Right lobe of liver (tissue), 6 donors: ENCODE data around the gene CYSLTR2. TPM values are rescaled to one million over a fixed set of nuclear protein-coding genes. Genes with fewer than 3 reads are reported as not detected.

Experiments used
- ATAC-seq, 4 donors: fragments of 200-7000 bp; cut with Tn5 transposase; one replicate each; pipeline ENCODE4 v1.9.1; 2020; ENCODE audit warnings: mild to moderate bottlenecking in 4 of 4, moderate library complexity in 4 of 4
- DNase-seq, 3 donors: peaks; one replicate each; pipeline ENCODE4 v3.0.0-alpha.2; 2020
- H3K27ac ChIP-seq, 3 donors: fragments of 200-600 bp; one replicate each; pipeline ENCODE4 v1.8.0; 2022
- H3K27me3 ChIP-seq, 2 donors: fragments of 200-600 bp; one replicate each; pipeline ENCODE4 v1.8.0; 2022
- H3K36me3 ChIP-seq, 4 donors: fragments of 200-600 bp; sonication (generic) in 1 of 4; one replicate each; pipeline versions ENCODE4 v1.5.1 to v1.8.0; 2017 to 2022; ENCODE audit warnings: control low read depth in 1 of 4
- H3K4me1 ChIP-seq, 4 donors: fragments of 200-600 bp; sonication (generic) in 1 of 4; one replicate each; pipeline versions ENCODE4 v1.5.1 to v1.8.0; 2017 to 2022; ENCODE audit warnings: control low read depth in 1 of 4
- H3K4me3 ChIP-seq, 3 donors: fragments of 200-600 bp; one replicate each; pipeline ENCODE4 v1.8.0; 2022
- H3K9me3 ChIP-seq, 4 donors: fragments of 200-600 bp; sonication (generic) in 1 of 4; one replicate each; pipeline versions ENCODE4 v1.5.1 to v1.8.0; 2017 to 2022; ENCODE audit warnings: control low read depth in 1 of 4
- POLR2A ChIP-seq: fragments of 450-650 bp; IDR thresholded peaks from one replicate; pipeline ENCODE4 v1.6.1; 2017; ENCODE audit warnings: antibody characterized with exemption, mild to moderate bottlenecking
- WGBS: methylation state at CpG from one replicate; pipeline ENCODE4 v1.1.6; 2018; ENCODE audit warnings: low coverage, low lambda C conversion rate; ENCODE audit not compliant: insufficient coverage; ENCODE audit errors: missing lambda C conversion rate; 5-methylcytosine and 5-hydroxymethylcytosine counted together
- intact Hi-C, 2 donors: fragments of 100-400 bp; cut with DNase I; formaldehyde crosslinking; loops; one replicate each; pipeline versions ENCODE4 v1.11.2 to v1.14.1; 2022
- total RNA-seq, 6 experiments: library from RNA; depleted of rRNA in 2 of 6; stranded (reverse); fragments of >200 nt in 2 of 6; fragmentation: NEBNext Ultra II Directional in 3 of 6; extraction: Animal tissue kit (Norgen Biotek cat#: 25700) in 3 of 6; gene quantifications; one replicate each; pipeline versions ENCODE4 v1.1.0 to v1.2.4, GENCODE V29; 2016 to 2023
- TF ChIP-seq, protein P1 (sequence below), 4 donors: fragments of 200-600 bp in 3 of 4; fragments of 450-650 bp in 1 of 4; IDR thresholded peaks; one replicate each; pipeline versions ENCODE4 v1.5.1 to v1.8.0; 2016 to 2022; ENCODE audit warnings: antibody characterized with exemption in 4 of 4, mild to moderate bottlenecking in 2 of 4
- donor health status: DM: no; HTN: yes; CAD: no.
- donor health status: DM: no; HTN: no; CAD: no.
- donor health status: DM: no; HTN: no; CAD: no.
- donor health status: DM: no; HTN: yes; CAD: no.
- donor health status: DM: no; HTN: yes; CAD: no.

Gene CYSLTR2
- total RNA-seq, 6 experiments from 2014 or later: 0.06 to 0.93 (median 0.14) TPM

DNA sequence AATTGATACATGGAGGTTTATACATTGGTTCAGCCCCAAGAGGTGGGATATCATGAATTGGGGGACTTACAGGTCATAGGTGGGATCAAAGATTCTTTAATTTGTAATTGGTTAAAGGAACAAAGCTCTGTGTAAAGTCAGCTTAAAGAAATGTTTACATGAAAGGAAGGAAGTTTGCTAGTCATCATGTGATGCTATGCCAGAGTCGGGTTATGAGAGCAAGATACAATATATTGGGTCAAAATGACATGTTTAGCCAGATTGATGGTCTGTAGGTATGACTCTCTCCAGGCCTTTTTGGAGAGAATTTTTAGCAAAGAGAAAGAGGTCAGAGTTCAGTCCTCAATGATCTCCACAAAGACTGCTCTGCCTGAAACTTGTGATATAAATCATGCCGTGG, 5.3 kb upstream of the CYSLTR2 start:
- Histone ChIP-seq H3K27me3 (no peaks in the 10 kb centered on the region), H3K9me3 (no peaks in the 10 kb centered on the region), H3K27ac (no peak overlapping the region), H3K4me1 (no peaks in the 10 kb centered on the region), H3K4me3 (no peak overlapping the region), H3K36me3 (no peaks in the 10 kb centered on the region)
- no peak for TF ChIP-seq POLR2A
- TF ChIP-seq, protein P1, sequence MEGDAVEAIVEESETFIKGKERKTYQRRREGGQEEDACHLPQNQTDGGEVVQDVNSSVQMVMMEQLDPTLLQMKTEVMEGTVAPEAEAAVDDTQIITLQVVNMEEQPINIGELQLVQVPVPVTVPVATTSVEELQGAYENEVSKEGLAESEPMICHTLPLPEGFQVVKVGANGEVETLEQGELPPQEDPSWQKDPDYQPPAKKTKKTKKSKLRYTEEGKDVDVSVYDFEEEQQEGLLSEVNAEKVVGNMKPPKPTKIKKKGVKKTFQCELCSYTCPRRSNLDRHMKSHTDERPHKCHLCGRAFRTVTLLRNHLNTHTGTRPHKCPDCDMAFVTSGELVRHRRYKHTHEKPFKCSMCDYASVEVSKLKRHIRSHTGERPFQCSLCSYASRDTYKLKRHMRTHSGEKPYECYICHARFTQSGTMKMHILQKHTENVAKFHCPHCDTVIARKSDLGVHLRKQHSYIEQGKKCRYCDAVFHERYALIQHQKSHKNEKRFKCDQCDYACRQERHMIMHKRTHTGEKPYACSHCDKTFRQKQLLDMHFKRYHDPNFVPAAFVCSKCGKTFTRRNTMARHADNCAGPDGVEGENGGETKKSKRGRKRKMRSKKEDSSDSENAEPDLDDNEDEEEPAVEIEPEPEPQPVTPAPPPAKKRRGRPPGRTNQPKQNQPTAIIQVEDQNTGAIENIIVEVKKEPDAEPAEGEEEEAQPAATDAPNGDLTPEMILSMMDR (IDR thresholded peaks at IDR 0.05): no peak
- intact Hi-C loops: no loop called here
- WGBS: 36% methylated on average over 1 of the region's 2 CpGs
- ATAC-seq: no peak
- DNase-seq: no peak

DNA sequence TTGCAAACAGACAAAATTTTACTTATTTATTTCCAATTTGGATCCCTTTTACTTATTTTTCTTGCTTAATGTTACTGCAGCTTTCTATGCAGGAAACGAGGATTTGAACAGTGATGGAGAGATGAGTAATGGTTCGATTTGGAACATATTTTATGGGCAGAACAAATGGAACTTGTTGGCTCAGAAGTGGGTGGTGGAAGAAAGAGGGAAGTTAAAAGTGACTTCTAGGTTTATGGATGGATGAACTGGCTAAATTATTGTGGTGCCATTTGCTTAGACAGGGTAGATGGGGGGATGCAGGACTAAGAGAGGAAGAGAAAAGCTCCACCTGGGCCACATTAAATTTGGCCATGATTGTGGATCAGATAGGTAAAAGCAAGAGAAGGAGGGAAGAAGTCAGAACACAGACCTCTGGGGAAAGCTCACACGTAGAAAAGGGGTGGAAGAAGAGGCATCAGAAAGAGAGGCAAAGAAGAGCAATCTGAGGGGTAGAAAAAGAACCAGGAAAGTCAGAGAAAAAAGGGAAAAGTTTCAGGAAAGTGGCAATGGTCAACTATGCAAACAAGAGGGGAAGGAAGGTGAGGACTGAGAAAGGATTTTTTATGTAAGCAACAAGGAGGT, 768 bp upstream of the CYSLTR2 start:
- 52% methylated on average over 3 of the region's 3 CpGs for WGBS
- no peak for ATAC-seq

DNA sequence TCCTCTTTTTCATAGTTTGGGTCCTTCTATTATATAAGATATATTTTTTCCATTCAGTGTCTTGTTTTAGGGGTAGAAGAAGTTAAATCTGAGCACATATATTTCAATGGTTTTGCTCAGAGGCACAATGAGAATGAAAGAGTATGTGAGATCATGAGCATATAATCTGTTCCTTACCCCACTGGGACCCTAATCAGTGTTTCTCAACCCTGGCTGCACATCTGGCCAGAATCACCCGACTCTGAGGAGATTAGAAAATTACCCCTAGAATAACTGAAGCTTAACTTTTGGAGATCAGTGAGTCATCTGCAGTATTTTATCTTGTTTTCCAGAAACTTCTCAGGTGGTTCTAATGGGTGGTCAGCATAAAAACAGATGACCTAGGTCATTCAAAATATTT, 782 bp downstream of the CYSLTR2 start:
- Histone ChIP-seq H3K27ac (no peak overlapping the region), H3K4me1 (peaks cover 0 to 6% (median 0%) of the 10 kb centered on the region in 4 donors), H3K9me3 (no peaks in the 10 kb centered on the region), H3K27me3 (no peaks in the 10 kb centered on the region), H3K4me3 (no peak overlapping the region), H3K36me3 (no peaks in the 10 kb centered on the region)
- no peak for DNase-seq
- intact Hi-C loops: no loop called here
- TF ChIP-seq, protein P1 (IDR thresholded peaks at IDR 0.05): no peak
- TF ChIP-seq POLR2A: no peak
- no peak for ATAC-seq
- 62% methylated on average over 1 of the region's 1 CpG for WGBS

More for the DNA sequence above, 768 bp upstream of the CYSLTR2 start:
- TF ChIP-seq, protein P1 (IDR thresholded peaks at IDR 0.05): no peak
- no peak for TF ChIP-seq POLR2A
- no peaks in the 10 kb centered on the region for H3K9me3 ChIP-seq
- H3K27ac ChIP-seq: no peak overlapping the region
- H3K4me3 ChIP-seq: no peak overlapping the region
- no peaks in the 10 kb centered on the region for H3K36me3 ChIP-seq
- no peak for DNase-seq
- no peaks in the 10 kb centered on the region for H3K27me3 ChIP-seq
- intact Hi-C loops: no loop called here
- H3K4me1 ChIP-seq: peaks cover 0 to 6% (median 0%) of the 10 kb centered on the region in 4 donors

DNA sequence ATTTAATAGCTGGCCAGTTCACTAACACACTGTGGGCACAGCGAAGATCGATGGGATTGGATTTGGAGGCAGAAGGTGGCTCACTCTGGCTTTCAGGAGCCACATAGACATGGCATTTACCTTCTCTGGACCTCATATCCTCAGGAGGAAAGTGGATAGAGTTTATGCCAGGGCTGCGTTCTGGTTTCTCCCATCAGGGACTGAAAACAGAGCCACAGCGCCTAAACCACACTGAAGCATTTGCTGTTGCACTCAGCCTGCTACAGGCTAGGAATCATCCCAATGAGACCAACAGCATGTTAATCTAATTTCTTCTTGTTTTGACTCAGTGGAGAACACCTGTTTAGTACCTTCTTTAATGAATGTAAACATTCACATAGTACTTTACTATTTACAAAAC, 1.6 kb downstream of the CYSLTR2 start:
- H3K9me3 ChIP-seq: no peaks in the 10 kb centered on the region
- no peak for ATAC-seq
- TF ChIP-seq, protein P1 (IDR thresholded peaks at IDR 0.05): no peak
- no peak for TF ChIP-seq POLR2A
- no peak overlapping the region for H3K4me3 ChIP-seq
- no peak for DNase-seq
- H3K36me3 ChIP-seq: no peaks in the 10 kb centered on the region
- intact Hi-C loops: no loop called here
- no peaks in the 10 kb centered on the region for H3K27me3 ChIP-seq
- H3K4me1 ChIP-seq: peaks cover 0 to 6% (median 0%) of the 10 kb centered on the region in 4 donors
- no CpG with 5 or more reads among the region's 4 CpGs for WGBS
- no peak overlapping the region for H3K27ac ChIP-seq
